Measurements from ENCODE around the gene PHOSPHO1.
"Not testable (repeated sequence)": the region's sequence is repeated elsewhere in the genome, so short reads cannot be mapped to it uniquely, and the experiment has no call there.

PHOSPHO1 gene

GRCh38 chr17:49230636-49231562 lies at the start of gene PHOSPHO1:
Gene PHOSPHO1, minus strand, starts transcription at chr17:49230787. Its CDS starts 4,096 bp downstream, at chr17:49226691.
- Histone ChIP-seq H3K36me3 (ENCODE audit: control insufficient read depth, insufficient read depth, low read length, severe bottlenecking) (no peaks in the 10 kb centered on the region), H3K4me3 (ENCODE audit: low read length) (peak within 1 kb of the TSS; percentile 82), H3K9ac (ENCODE audit: low read length) (peak within 1 kb of the TSS; percentile 25), H3K4me1 (ENCODE audit: control insufficient read depth, insufficient read depth, low read length) (peaks cover 4% of the 10 kb centered on the region), H3K9me3 (ENCODE audit: control insufficient read depth, low read length) (no peaks in the 10 kb centered on the region), H3K27me3 (replicated peaks; ENCODE audit: control insufficient read depth, insufficient read depth, low read length) (peaks cover 27% of the 10 kb centered on the region)
- DNase-seq (ENCODE audit: low read depth) = peak; percentile 93

- no peak for DNase-seq (ENCODE audit: low read depth)
- Histone ChIP-seq H3K9ac (ENCODE audit: low read length) (no peak overlapping the region), H3K27me3 (replicated peaks; ENCODE audit: control insufficient read depth, insufficient read depth, low read length) (peaks cover 2% of the 10 kb centered on the region), H3K4me3 (ENCODE audit: low read length) (no peak overlapping the region), H3K4me1 (ENCODE audit: control insufficient read depth, insufficient read depth, low read length) (no peaks in the 10 kb centered on the region), H3K9me3 (ENCODE audit: control insufficient read depth, low read length) (peaks cover 7% of the 10 kb centered on the region), H3K36me3 (ENCODE audit: control insufficient read depth, insufficient read depth, low read length, severe bottlenecking) (no peaks in the 10 kb centered on the region)
Observed at GRCh38 chr17:49280061-49280460, 49.5 kb upstream of the PHOSPHO1 start.

GRCh38 chr17:49279263-49280015 lies 48.9 kb upstream of the PHOSPHO1 start:
- not testable (repeated sequence) for H3K4me3 ChIP-seq (ENCODE audit: low read length); H3K36me3 ChIP-seq (ENCODE audit: control insufficient read depth, insufficient read depth, low read length, severe bottlenecking); H3K9ac ChIP-seq (ENCODE audit: low read length); H3K4me1 ChIP-seq (ENCODE audit: control insufficient read depth, insufficient read depth, low read length); H3K27me3 ChIP-seq (replicated peaks; ENCODE audit: control insufficient read depth, insufficient read depth, low read length); H3K9me3 ChIP-seq (ENCODE audit: control insufficient read depth, low read length)
- DNase-seq (ENCODE audit: low read depth) = peak; percentile 31

GRCh38 chr17:49278076-49278475 lies 47.5 kb upstream of the PHOSPHO1 start:
- peaks cover 2% of the 10 kb centered on the region for H3K27me3 ChIP-seq (replicated peaks; ENCODE audit: control insufficient read depth, insufficient read depth, low read length)
- DNase-seq (ENCODE audit: low read depth) = no peak
- no peak overlapping the region for H3K9ac ChIP-seq (ENCODE audit: low read length)
- H3K9me3 ChIP-seq (ENCODE audit: control insufficient read depth, low read length) = peaks cover 7% of the 10 kb centered on the region
- no peak overlapping the region for H3K4me3 ChIP-seq (ENCODE audit: low read length)
- no peaks in the 10 kb centered on the region for H3K4me1 ChIP-seq (ENCODE audit: control insufficient read depth, insufficient read depth, low read length)
- no peaks in the 10 kb centered on the region for H3K36me3 ChIP-seq (ENCODE audit: control insufficient read depth, insufficient read depth, low read length, severe bottlenecking)

GRCh38 chr17:49277638-49278037 lies 47.1 kb upstream of the PHOSPHO1 start:
- Histone ChIP-seq H3K27me3 (replicated peaks; ENCODE audit: control insufficient read depth, insufficient read depth, low read length) (peaks cover 2% of the 10 kb centered on the region), H3K36me3 (ENCODE audit: control insufficient read depth, insufficient read depth, low read length, severe bottlenecking) (no peaks in the 10 kb centered on the region), H3K4me1 (ENCODE audit: control insufficient read depth, insufficient read depth, low read length) (no peaks in the 10 kb centered on the region), H3K4me3 (ENCODE audit: low read length) (no peak overlapping the region), H3K9me3 (ENCODE audit: control insufficient read depth, low read length) (peaks cover 7% of the 10 kb centered on the region), H3K9ac (ENCODE audit: low read length) (no peak overlapping the region)
- no peak for DNase-seq (ENCODE audit: low read depth)

GRCh38 chr17:49275981-49276380 lies 45.4 kb upstream of the PHOSPHO1 start:
- H3K4me3 ChIP-seq (ENCODE audit: low read length); H3K36me3 ChIP-seq (ENCODE audit: control insufficient read depth, insufficient read depth, low read length, severe bottlenecking); H3K9me3 ChIP-seq (ENCODE audit: control insufficient read depth, low read length); H3K27me3 ChIP-seq (replicated peaks; ENCODE audit: control insufficient read depth, insufficient read depth, low read length); H3K9ac ChIP-seq (ENCODE audit: low read length); H3K4me1 ChIP-seq (ENCODE audit: control insufficient read depth, insufficient read depth, low read length); DNase-seq (ENCODE audit: low read depth): not testable (repeated sequence)

- no peak for DNase-seq (ENCODE audit: low read depth)
Observed at GRCh38 chr17:49269356-49269755, 38.8 kb upstream of the PHOSPHO1 start.

GRCh38 chr17:49267912-49268311 lies 37.3 kb upstream of the PHOSPHO1 start:
- DNase-seq (ENCODE audit: low read depth) = no peak
- Histone ChIP-seq H3K27me3 (replicated peaks; ENCODE audit: control insufficient read depth, insufficient read depth, low read length) (peaks cover 4% of the 10 kb centered on the region), H3K4me3 (ENCODE audit: low read length) (no peak overlapping the region), H3K36me3 (ENCODE audit: control insufficient read depth, insufficient read depth, low read length, severe bottlenecking) (no peaks in the 10 kb centered on the region), H3K9ac (ENCODE audit: low read length) (no peak overlapping the region), H3K9me3 (ENCODE audit: control insufficient read depth, low read length) (no peaks in the 10 kb centered on the region), H3K4me1 (ENCODE audit: control insufficient read depth, insufficient read depth, low read length) (no peaks in the 10 kb centered on the region)

More at GRCh38 chr17:49269356-49269755, 38.8 kb upstream of the PHOSPHO1 start:
- H3K4me1 ChIP-seq (ENCODE audit: control insufficient read depth, insufficient read depth, low read length) = no peaks in the 10 kb centered on the region
- H3K36me3 ChIP-seq (ENCODE audit: control insufficient read depth, insufficient read depth, low read length, severe bottlenecking) = no peaks in the 10 kb centered on the region
- no peaks in the 10 kb centered on the region for H3K9me3 ChIP-seq (ENCODE audit: control insufficient read depth, low read length)
- peaks cover 4% of the 10 kb centered on the region for H3K27me3 ChIP-seq (replicated peaks; ENCODE audit: control insufficient read depth, insufficient read depth, low read length)
- H3K4me3 ChIP-seq (ENCODE audit: low read length) = no peak overlapping the region
- no peak overlapping the region for H3K9ac ChIP-seq (ENCODE audit: low read length)

- H3K9ac ChIP-seq (ENCODE audit: low read length) = no peak overlapping the region
- H3K9me3 ChIP-seq (ENCODE audit: control insufficient read depth, low read length) = no peaks in the 10 kb centered on the region
- no peaks in the 10 kb centered on the region for H3K36me3 ChIP-seq (ENCODE audit: control insufficient read depth, insufficient read depth, low read length, severe bottlenecking)
- DNase-seq (ENCODE audit: low read depth) = no peak
- H3K4me3 ChIP-seq (ENCODE audit: low read length) = no peak overlapping the region
- no peaks in the 10 kb centered on the region for H3K4me1 ChIP-seq (ENCODE audit: control insufficient read depth, insufficient read depth, low read length)
- H3K27me3 ChIP-seq (replicated peaks; ENCODE audit: control insufficient read depth, insufficient read depth, low read length) = peaks cover 4% of the 10 kb centered on the region
Observed at GRCh38 chr17:49266233-49266632, 35.6 kb upstream of the PHOSPHO1 start.

- not testable (repeated sequence) for DNase-seq (ENCODE audit: low read depth); H3K4me3 ChIP-seq (ENCODE audit: low read length); H3K27me3 ChIP-seq (replicated peaks; ENCODE audit: control insufficient read depth, insufficient read depth, low read length); H3K4me1 ChIP-seq (ENCODE audit: control insufficient read depth, insufficient read depth, low read length); H3K9me3 ChIP-seq (ENCODE audit: control insufficient read depth, low read length); H3K36me3 ChIP-seq (ENCODE audit: control insufficient read depth, insufficient read depth, low read length, severe bottlenecking); H3K9ac ChIP-seq (ENCODE audit: low read length)
Observed at GRCh38 chr17:49261540-49261939, 31.0 kb upstream of the PHOSPHO1 start.

GRCh38 chr17:49260817-49261291 lies 30.3 kb upstream of the PHOSPHO1 start:
- Histone ChIP-seq H3K4me1 (ENCODE audit: control insufficient read depth, insufficient read depth, low read length) (peaks cover 9% of the 10 kb centered on the region), H3K36me3 (ENCODE audit: control insufficient read depth, insufficient read depth, low read length, severe bottlenecking) (no peaks in the 10 kb centered on the region), H3K4me3 (ENCODE audit: low read length) (peak overlapping the region; percentile 82), H3K27me3 (replicated peaks; ENCODE audit: control insufficient read depth, insufficient read depth, low read length) (no peaks in the 10 kb centered on the region), H3K9me3 (ENCODE audit: control insufficient read depth, low read length) (no peaks in the 10 kb centered on the region), H3K9ac (ENCODE audit: low read length) (peak overlapping the region; percentile 87)
- DNase-seq (ENCODE audit: low read depth) = peak; percentile 92
